HTERT RPE-1 (cell line): ENCODE measurements around the gene FGD5.

Experiments used
- in situ Hi-C: fragments of 300-500 bp; cut with MboI; formaldehyde crosslinking; loops from 4 replicates; pipeline ENCODE4 v1.14.3; 2020; ENCODE audit warnings: low sequenced_read_pairs

FGD5 gene

DNA sequence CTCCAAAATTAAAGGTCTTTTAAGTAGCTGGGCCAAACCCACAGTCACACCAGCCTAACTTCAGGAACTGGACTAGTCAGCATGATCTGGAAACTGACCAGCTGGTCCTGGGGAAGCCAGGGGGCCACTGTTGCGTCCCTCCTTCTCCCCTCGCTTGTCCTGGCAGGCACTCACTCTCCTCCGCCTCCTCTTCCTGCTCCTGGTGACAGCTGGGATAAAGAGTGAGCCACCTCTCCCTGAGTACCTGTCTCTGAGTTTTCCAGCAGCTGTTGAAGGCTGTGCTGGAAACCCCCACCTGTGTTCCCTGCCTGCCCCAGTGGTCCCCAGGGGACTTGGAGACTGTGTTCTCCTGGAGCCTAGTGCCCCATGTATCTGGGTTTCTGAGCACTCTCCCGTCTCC is 56.0 kb downstream of the FGD5 start:
- in situ Hi-C loops, result no loop called here

- in situ Hi-C loops, result no loop called here
Measured at GRCh38 chr3:14875411-14876175, 56.8 kb downstream of the FGD5 start.

GRCh38 chr3:14876921-14877333 is 58.2 kb downstream of the FGD5 start:
- in situ Hi-C loops, result no loop called here

GRCh38 chr3:14877469-14877868 is 58.7 kb downstream of the FGD5 start:
- in situ Hi-C loops, result no loop called here

DNA sequence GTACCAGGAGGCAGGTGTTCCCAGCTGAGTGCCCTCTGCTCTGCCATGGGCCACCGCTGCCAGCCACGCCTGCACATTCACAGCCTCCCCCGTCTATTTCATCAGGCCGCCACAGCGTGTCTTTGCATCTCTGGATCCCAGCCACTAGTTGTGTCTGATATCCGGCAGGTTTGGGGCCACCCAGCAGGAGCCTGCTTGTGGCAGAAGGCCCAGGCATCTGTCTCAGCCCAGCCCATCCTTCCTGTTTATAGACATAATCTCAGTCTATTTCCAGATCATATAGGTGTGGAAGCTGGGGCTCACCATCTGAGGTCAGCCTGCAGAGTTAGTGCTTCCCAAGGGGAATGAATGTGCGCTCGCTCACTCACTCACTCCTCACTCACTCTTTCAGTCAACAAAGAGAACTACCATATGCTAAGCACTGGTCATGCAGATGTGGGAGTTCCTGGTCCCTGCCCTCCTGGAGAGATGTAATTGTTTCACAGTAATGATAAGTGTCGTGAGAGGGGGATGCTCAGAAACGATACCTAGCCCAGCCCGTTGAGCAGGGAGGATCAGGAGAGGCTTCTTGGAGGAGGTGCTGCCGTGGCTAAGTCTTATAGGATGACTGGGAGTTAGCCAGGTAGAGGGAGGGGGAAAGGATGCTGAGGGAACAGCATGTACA is 60.6 kb downstream of the FGD5 start:
- in situ Hi-C loops, result no loop called here

DNA sequence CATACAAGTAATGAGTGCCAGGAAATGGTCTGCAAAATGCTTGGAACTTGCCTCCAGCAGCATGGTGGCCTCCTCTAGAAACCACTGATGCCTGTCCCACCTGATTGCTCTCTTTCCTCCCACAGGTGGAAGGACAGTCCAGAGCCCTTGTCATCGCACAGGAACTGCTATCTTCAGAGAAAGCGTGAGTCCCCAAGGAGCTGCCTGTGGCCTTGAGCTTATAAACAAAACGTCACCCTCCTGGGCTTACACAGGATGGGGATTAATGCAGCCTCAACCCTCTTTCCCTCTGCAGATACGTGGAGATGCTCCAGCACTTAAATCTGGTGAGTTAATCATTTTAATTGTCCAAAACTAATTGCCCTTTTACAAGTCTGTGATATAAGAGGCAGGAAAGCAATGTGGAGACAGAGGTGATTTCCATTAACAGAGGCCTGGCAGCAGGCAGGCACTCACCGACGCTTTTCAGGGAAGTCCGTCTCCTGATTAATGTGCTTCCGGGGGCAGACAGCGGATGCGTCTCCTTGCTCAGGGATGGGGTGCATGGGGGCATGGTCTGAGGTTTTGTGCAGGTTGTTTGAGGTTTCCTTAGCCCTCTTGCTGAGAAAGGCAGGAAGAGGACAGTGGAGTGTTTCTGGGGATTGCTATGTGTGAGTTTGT is 61.8 kb downstream of the FGD5 start:
- in situ Hi-C loops, result no loop called here

DNA sequence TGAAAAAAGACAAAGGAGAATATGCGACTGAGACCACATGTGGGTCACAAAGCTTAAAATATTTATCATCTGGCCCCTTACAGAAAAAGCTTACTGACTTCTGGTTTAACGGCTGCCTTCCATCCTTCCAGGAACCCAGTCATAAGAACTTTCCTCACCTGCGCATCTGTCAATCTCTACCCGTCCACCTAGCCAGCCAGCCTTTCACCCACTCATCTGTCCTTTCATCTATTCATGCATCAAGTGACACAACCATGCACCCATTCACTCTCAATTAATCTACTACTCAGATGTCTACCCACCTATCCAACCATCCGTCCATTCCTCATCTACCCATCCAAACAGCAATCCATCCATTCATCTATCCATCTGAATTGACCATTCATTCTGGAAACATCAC is 64.5 kb downstream of the FGD5 start:
- in situ Hi-C loops, result no loop called here

DNA sequence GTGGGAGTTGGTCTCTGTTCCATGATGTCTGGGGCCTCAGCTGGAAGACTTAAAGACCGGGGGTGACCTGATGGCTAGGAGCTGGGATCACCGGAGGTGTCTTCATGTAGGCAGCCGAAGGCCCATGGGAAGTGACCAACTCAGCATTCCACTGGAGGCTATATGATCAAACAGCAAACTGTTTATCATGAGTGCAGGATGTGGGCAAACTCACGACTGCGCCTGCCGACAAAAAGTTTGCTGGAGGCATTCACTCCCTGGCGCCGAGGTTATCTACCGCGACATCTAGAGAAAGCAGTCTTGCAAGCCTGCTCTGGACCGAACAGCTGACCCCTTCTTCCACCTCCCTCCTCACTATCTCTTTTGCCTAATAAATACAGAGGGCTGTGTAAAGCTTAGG is 65.9 kb downstream of the FGD5 start:
- in situ Hi-C loops, result no loop called here

DNA sequence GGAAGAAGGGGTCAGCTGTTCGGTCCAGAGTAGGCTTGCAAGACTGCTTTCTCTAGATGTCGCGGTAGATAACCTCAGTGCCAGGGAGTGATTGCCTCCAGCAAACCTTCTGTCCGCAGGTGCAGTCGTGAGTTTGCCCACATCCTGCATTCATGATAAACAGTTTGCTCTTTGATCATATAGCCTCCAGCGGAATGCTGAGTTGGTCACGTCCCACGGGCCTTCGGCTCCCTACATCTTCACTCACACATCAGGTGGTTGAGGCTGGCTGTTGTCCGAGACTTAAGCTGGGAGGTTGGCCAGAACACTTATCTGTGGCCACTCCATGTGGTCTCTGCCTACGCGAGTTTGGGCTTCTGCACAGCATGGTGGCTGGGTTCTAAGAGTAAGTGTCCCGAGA is 66.5 kb downstream of the FGD5 start:
- in situ Hi-C loops, result no loop called here

GRCh38 chr3:14886101-14886500 is 67.3 kb downstream of the FGD5 start:
- in situ Hi-C loops, result no loop called here

GRCh38 chr3:14889205-14889604 is 70.4 kb downstream of the FGD5 start:
- in situ Hi-C loops, result no loop called here

DNA sequence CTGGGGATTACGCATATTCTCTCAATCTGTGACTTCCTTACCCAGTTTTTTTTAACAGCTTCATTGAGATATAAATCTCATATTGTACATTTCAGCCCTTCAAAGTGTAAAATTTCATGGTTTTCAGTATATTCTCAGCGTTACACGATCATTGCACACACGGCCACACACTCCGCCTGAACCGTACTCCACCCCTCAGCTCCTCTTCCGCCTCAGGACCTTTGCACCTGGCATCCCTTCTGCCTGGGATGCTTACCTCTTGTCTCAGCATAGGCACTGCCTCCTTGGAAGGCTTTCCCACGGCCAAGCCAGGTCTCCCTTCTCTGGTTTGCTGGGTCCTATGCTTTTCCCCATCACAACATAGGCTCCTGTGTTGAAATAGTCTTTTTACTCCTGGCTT is 71.2 kb downstream of the FGD5 start:
- in situ Hi-C loops, result no loop called here

GRCh38 chr3:14890476-14890875 is 71.7 kb downstream of the FGD5 start:
- in situ Hi-C loops, result no loop called here

DNA sequence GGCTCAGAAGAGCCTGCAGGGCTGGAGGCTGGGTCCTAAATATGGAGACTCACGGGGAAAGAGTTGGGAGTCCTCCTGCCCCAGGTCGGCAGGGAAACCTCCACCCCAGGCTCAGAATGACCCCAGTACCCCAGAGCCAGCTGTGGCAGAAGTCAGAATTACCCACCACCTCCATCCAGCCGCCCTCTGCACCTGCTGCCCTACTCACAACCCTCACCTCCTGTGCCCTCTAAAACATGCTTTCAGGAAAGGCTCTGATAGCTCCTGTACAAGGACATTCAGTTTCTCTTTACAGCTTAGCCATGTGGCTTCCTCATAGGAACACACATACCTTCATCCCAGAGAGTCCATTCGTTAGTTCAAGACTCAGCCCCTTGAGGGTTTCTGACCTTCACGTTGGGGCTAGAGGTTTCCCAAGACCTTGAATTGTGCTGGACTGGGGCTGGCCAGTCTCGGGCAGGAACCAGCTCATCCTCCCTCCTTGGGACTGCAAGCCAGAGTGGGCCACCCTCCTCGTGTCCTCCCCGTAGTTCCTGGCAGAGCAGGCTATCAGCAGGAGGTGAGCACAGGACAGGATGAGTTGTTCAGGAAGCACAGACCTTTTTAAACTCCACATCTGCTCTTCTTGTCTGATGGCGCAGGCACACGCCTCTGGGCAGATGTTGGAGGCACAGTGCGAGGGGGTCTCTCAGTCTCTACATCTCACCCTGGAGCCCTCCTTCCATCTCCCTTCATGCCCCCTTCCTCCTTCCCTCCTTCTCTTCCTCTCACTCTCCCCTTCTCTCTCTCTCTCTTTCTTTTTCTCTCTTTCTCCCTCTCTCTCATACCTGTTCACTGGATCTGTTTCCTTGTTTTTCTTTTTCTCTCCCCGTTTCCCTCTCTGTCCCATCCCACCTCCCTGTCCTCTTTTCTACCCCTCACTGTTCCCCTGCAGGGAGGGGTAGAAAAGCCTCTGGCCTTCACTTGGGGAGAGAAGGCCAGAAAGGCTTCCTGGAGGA is 72.7 kb downstream of the FGD5 start:
- in situ Hi-C loops, result no loop called here

- in situ Hi-C loops, result no loop called here
Measured at GRCh38 chr3:14892226-14892625, 73.5 kb downstream of the FGD5 start.

- in situ Hi-C loops, result no loop called here
Measured at GRCh38 chr3:14894085-14894484, 75.3 kb downstream of the FGD5 start.

DNA sequence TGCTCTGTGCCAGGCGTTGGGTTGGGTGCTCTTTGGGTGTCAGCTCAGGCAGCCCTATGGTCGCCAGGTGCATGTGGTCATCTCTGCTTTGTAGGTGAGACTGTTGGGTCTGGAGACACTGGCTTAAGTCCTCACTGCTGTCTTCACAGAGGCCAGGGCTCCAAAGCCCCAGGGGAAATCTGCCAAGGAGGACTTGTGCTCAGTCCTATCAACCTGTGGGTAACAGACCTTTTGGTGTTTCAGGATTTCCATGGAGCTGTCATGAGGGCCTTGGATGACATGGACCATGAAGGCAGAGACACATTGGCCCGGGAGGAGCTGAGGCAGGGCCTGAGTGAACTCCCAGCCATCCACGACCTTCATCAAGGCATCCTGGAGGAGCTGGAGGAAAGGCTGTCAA is 78.5 kb downstream of the FGD5 start:
- in situ Hi-C loops, result no loop called here

DNA sequence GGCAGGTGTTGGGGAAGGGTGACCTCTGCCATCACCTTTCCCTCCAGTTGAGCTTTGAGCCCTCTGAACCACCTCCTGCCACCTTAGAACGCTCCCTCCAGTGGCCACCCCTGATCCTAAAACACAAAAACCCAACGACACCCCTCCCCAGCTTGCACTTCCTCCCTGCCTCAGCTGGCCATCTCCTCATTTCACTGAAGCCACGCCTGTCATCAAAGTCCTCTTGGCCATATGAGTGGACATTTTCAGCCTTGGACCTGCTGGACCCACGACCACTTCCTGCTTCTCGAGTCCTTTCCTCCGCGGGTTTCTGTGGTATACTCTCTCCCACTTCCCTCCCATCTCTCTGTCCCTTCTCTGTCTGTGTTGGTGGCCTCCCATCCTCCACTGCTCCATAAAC is 80.2 kb downstream of the FGD5 start:
- in situ Hi-C loops, result no loop called here

GRCh38 chr3:14899993-14900618 is 81.3 kb downstream of the FGD5 start:
- in situ Hi-C loops, result no loop called here
